AG08396 (cell line): ENCODE measurements around the gene PHC3.
"Not testable (repeated sequence)": the region's sequence is repeated elsewhere in the genome, so short reads cannot be mapped to it uniquely, and the experiment has no call there.

ENCODE experiments used
- DNase-seq: peaks from one replicate; pipeline ENCODE4 v3.0.0; 2012; ENCODE audit warnings: low spot score, mixed read lengths

Gene PHC3

DNA sequence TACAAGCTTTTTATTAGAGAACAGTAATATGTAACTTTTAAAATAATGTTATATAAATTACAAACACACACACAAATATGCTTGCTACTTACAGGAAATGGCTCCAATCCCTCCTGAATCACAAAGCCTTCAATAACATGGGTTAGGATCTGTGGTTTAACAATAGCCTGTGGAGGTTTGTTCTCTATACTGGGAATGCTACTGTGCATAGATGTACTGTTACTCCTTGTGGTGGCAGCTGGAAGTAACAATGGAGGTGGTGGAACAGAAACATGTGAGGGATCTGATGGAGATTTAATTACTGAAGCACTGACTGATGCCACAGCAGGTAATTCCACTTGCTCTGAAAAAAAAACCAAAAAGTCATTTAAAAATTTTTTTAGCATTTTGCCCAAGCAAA, 64.4 kb downstream of the PHC3 start:
- no peak for DNase-seq

DNA sequence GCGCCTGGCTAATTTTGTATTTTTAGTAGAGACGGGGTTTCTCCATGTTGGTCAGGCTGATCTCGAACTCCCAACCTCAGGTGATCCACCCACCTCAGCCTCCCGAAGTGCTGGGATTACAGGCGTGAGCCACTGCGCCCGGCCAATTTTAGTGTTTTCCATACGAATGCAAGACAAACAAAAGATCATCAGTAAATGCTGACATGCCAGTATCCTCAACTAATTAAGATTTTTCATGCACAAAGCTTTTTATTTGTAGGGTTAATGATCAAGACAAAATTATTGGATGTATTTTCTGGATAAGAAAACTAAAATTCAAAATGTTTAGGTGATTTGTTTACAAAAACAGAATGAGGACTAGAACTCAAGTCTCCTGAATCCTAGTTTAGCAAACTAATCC, 67.4 kb downstream of the PHC3 start:
- not testable (repeated sequence) for DNase-seq

DNA sequence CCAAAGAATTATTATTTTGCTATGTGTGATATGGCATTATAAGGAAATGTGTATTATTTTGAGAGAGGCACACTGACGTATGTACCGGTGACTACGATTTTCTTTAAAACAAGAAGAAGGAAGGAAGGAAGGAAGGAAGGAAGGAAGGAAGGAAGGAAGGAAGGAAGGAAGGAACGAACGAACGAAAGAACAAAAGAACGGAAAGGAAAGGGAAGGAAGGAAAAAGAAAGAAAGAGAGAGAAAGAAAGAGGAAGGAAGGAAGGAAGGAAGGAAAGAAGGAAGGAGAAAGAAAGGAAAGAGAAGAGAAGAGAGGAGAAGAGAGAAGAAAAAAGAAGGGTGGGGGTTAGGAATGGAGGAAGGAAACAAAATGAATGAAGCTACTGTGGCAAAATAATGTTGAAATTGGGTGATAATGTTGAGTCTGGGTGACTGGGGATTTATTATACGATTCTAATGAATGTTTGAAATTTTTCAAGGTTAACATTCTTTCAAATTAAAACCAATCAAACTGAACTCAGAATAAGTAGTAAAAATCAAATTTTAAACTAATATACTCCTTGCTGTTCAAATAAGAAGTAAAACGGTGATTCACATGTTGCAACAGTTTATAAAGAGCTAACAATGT, 70.3 kb downstream of the PHC3 start:
- no peak for DNase-seq

DNA sequence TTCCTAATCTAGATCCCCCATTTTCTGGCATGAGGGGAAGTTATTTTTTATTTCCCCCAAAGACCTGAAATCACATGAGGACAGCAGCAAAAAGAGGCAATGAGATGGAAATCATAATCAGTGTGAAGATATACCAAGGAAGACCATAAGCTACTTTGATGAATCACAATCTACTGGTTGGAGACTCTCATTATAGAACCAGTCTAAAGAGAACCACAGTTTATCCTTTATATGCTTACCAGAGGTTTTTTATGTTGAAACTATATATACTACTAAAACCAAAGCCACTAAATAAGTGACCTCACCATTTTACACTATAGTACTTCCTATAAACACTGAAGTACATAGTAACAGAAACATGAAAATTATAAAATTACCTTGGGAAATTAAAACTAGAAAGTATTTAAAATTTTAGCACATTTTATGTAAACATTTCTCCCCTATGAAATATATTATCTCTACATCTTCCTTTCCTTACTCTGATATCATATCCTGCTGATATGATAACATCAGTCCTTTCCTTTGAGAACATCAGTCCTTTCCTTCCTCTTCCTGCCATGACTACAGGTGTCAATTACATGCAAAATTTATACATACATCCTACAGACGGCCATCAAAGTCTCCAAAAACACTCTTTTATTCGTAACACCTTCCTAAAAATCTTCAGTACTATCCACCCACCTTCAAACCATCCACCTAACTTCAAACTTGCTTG, 71.8 kb downstream of the PHC3 start:
- no peak for DNase-seq

DNA sequence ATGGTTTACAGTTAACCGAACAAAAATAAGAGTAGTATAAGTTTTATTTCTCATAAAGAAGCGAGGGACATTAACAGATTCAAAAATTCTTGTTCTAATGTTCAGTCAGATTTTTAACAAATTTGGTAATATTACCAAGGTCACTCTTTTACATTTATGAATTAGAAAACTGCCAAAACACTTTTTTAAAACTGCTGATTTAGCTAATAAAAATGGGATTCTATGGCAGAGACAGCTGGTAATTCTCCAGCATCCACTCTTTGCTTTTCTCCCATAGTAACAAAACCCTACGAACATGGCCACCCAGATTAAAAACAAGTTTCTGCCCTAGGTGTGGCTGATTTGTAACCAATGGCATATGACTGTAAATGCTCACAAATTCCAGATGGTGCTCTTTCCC, 72.6 kb downstream of the PHC3 start:
- no peak for DNase-seq

DNA sequence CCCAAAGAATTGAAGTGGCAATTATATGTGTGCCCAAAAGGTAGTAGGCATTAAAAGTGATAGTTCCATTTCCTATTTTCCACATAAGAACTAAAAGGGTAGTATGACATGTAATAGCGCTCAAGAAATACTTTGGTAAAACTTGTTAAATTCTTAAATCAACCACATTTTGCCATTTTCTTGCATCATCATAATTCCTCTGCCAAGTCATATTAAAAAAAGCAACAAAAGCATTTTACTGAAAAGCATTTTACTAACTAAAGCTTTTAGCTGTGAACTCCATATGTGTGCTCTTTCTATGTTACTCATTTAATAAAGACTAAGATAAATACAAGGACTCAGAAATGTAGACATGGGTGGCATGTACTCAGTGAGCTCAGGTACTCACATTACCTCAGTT, 73.6 kb downstream of the PHC3 start:
- DNase-seq = no peak

DNA sequence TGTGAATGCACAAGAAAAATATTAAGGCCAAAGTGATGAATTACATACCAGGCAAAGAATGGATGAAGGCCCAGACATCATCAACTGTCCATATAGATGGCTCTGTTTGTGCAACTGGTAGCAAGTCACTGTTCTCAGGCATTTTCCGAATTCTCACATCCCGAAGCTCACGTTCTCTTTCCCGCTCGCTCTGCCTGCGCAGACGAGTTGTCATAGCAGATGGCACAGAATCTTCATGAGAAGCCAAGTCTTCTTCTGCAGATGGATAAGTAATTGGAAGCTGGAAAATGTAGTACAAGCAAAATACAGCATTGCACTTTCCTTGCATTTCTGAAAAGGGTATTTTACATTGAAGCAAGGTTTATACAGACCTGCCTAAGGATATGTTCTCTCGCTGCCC, 79.1 kb downstream of the PHC3 start:
- DNase-seq = no peak

DNA sequence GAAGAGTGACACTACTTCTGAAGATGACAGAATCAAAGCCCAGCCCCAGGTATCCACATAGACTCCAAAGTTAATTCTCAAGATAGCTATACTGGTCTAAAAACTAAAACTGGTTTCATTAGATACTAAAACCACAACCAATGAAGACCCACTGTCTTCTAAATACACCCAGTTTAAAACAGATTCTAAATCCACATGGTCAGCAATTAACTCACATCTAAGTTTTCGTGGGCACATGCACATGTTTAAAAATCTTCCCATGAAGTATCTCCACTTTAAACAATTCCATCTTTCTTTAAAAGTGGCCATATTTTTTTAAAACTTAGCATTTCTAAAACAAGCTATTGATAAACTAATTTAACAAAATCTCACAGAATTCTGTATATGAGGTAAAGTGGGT, 80.6 kb downstream of the PHC3 start:
- DNase-seq = no peak

DNA sequence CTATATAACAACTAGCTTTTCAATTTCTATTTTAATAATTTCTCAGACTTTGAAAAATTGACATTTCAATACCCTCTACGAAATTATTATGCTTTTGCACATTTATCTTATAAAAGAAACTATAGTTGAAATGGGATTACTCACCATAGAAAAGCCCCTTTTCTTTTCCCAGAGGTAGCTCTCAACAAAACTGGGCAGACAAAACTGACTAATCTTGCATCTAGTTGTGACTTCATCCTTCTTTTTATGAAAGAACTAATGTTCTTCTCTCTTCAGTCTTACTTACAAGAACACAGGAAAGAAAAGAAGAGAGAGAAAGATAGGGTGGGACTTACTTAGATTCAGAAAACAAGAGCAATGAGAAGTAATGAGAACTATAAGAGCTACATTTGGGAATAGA, 82.8 kb downstream of the PHC3 start:
- no peak for DNase-seq

DNA sequence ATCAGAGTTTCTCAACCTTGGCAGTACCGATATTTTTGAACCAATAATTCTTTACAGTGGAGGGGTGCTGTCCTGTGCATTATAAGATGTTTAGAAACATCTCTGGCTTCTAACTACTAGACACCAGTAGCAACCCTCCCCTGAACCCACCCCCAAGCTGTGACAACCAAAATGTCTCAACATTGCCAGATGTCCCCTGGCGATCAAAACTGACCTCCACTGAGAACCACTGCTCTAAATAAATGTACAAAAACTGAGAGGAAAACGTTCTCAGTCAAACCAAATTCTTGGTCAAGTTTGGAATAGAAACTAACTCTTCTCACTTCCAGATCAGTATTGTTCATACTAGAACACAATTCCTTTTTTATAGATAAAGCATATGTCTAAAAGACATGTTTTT, 85.2 kb downstream of the PHC3 start:
- DNase-seq = no peak

DNA sequence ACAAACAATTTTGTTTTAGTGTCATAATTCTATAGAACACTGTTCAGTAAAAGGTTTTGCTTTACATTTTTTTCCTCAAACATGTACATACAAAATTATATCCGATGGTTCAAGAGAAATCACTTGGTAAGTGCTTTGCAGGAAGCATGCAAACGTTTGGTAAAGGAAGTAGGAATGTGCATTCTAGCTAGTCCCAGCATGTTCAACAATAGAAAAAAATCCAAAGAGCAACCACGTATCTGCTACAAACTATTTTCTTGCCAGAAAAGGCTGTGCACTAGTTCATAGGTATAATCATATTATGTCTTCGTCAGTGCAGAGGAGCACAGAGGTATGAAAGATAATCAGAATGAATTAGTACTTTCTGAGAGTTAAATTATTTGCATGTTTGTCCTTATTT, 85.8 kb downstream of the PHC3 start:
- DNase-seq = no peak

DNA sequence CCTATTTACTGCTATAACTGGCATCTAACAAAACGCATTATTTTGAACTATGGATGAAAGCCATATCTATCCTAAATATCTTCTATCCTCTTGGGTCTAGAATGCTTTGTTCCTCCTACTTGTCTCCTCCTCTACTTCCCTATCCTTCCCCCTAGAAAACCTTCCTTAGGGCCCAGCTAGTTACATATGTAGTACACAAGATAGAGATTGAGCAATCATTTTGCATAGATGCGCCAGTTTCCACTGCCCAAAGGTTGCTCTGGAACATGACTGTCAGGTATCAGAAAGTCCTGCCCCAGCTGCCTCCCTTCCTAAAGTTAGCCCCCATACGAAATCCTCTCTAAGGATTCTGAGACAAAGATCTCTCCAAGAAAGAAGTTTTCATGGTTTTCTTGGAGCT, 88.6 kb downstream of the PHC3 start:
- DNase-seq = no peak

DNA sequence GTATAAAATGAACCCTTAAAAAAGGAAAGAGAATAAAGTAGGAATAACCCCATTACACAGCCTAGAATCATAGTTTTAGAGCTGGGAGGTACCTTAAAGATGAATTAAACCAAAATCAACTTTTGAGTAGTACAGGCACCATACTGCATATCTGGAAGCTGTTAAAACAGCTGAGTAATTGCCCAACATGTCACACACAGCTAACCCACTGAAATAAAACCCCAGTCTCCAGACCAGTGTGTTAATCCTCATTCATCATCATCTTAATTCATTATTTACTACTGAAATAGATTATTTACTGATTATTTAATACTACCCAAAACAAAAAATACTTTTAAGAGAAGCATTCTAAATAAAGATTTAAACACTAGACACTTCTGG, 90.9 kb downstream of the PHC3 start:
- DNase-seq = no peak

DNA sequence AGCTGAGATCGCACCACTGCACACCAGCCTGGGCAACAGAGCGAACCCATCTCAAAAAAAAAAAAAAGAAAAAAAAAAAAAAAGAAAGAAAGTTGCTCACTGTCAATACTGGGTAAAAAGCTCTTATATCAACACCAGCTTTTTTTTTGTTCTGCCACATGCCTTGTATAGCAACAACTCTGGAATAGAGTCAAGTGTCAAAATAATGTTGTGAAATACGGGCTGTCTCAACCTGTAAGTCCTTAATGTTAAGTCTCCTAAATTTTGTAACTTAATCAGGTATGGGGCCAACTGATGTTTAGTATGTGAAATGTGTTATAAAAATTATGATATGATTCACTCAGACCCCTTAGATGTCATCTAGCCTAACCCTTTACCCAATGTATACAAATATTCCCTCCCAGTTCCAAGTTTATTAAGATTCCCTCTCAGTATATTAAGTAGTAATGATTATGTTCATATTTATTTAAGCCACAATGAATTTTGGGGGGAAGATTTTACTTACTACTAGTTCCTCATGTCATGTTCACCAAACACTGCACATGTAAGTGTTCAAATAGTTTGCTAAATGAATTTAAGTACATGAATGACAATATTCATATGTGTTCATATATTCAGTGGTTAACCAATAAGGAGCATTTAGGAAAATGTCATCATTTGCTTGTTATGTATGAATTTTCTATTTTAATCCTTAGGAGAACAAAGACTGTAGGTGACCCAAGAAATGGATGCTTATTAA, 91.5 kb downstream of the PHC3 start:
- no peak for DNase-seq

DNA sequence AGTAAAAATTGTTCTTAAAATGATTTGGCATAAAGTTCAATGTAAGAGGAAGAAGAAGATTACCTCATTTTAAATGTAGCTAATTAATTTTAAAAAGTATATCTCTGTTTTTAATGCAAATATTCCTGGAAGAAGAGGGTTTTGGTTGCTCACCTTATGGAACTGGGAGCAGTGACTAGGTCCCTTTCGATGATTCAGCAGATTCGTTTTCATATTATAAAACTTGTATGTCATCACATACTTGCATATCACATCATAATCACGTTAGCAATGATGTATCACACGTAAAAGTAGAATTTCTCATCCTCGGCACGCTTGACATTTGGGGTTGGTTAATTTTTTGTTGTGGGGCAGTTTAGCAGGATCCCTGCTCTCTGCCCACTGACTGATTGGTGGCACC, 96.1 kb downstream of the PHC3 start:
- DNase-seq = no peak

DNA sequence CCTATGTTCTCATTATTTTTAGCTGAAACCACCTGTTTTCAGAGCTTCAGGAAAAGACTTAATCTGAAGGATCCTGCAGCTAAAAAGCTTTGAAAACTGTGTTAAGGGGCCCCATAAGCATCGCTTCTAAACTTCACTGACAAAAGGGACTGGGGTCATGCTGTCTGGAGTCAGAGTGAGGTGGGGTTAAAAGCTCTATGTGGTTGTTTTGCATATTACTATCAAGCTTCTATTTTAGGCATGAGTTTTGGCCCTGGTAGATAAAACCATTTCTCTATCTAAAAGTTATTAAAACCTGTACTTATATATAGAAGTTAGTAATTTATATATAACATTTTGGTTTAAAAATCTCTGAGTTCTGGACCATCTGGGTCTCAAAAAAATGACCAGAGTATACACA, 98.2 kb downstream of the PHC3 start:
- no peak for DNase-seq

DNA sequence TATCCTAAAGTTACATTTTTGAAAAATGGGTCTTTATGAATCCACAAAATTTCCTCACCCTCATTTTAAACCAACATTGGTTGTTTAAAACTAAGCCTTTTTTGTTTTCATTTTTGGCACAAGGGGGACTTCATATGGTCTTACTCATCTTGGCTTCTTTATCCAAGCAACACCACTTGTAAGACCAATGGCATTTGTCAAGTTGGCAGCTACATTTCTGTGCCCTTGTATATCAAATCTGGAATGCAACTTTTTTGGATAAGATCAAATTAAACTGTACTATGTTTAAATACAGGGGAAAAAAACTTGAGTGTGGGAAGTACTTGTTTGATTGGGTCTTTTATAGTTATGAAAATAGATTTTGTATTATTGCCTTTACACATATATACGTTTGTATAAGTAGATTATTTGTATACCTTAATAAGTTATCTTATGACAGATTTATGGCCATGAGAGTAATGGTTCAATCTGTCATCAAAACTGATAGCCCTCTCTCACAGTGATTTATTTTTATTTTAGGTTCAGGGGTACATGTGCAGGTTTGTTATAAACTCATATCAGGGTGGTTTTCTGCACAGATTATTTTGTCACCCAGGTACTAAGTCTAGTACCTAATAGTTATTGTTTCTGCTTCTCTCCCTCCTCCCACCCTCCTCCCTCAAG, 100.3 kb downstream of the PHC3 start:
- peak; percentile 34 for DNase-seq

DNA sequence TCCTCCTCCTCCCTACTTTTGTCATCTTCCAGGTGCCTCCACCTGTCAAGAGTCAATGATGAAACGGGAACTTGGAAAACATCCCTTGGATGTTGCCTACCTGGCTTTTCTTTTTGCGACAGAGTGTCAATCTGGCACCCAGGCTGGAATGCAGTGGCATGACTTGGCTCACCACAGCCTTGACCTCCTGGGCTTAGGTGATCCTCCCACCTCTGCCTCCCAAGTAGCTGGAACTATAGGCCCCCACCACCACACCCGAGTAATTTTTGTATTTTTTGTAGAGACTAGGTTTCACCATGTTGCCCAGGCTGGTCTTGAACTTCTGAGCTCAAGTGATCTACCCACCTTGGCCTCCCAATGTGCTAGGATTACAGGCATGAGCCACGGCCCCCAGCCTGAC, 100.9 kb downstream of the PHC3 start:
- DNase-seq = no peak

DNA sequence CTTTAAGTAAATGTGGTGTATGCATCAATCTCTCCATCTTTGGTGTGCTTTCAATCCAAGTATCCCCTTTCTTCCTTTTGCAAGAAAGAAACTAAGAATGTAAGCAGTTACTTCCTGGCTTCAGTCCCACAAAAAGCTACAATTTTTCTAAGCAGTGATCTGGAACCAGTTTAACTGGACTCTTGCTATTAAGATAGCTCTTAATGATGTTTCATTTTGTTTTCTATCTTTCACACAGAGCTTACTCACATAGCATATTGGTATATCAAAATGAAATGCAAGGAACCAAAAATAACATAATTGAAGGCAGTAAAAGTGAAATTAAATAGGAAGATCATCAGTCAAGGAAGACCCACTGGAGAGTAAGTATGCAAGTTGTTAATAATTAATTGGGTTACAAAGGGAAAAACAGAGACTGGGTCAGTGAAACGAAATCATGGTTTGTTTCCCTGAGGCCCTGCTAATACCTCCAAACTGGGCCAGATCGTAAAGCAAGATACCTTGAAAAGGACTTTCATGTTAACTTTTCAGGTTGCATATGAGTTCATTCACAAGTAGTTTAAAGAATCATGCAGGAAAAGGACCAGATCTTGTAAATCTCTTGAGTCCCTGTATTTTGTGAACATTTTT, 101.9 kb downstream of the PHC3 start:
- no peak for DNase-seq

DNA sequence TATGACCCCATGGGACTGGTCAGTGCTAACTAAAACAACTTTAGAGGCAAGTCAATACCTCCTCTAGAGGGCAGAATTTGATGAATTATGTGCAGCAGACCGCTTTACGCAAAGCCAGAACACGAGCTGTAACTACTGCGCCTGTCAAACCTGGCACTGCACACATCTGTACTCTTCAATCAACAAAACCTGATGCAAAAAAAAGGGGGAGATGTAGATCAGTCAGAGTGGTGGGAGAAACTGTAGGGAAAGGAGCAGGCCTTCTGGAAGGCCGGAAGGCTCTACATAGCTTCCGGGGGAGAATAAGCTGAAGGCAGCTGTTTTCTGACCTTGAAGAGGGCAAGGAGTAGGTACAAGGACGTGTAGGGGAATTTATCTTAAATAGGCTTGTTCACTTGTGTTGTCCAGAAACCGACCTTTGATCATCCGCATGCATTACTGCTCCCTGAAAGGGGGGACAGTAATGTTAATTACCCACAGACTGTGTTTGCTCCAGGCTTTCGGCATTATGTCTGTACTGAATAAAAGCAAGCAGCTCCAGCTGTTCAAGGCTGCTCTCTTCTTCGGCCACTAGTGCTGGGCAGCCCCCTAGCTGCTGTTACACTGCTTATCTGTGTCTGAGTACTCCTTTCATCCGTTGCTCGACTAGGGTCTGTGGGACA, 102.8 kb downstream of the PHC3 start:
- no peak for DNase-seq

DNA sequence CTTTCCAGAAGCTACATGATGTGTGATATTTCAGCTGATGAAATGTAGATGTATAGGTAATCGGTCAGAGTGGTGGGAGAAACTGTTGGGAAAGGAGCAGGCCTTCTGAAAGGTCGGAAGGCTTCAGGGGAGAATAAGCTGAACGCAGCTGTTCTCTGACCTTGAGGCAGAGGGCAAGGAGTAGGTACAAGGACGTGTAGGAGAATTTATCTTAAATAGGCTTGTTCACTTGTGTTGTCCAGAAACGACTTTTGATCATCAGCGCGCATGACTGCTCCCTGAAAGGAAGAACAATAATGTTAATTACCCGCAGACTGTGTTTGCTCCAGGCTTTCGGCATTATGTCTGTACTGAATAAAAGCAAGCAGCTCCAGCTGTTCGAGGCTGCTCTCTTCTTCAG, 104.2 kb downstream of the PHC3 start:
- DNase-seq = no peak

DNA sequence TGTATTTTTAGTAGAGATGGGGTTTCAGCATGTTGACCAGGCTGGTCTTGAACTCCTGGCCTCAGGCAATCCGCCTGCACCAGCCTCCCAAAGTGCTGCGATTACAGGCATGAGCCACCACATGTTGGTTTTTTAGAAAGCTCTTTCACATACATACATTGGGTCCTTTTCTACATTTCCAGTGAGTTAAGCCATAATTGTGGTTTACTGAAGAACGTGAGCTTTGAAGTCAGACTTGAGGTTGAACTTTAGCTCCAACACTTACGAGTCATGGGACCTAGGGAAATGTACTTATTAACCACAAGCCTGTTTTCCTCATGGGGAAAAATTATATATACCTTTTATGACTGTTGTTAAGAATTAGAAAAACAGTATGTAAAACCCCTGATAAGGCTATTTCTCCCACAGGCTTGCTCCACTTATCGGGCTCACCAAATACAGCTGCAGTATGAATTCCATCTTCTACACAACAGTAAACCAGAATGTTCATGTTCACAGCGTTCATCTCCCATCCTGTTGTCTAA, 104.8 kb downstream of the PHC3 start:
- peak; percentile 36 for DNase-seq
